Measurements from ENCODE around the gene CRIP2.

CRIP2 gene

GRCh38 chr14:105469456-105470349 lies 4.9 kb upstream of the CRIP2 start:
- TF ChIP-seq CTCF (IDR thresholded peaks at IDR 0.05; ENCODE audit: low read depth, low read length), result no peak
- no peak for DNase-seq (ENCODE audit: extremely low read depth, low read depth)

- no peak for DNase-seq (ENCODE audit: extremely low read depth, low read depth)
- no peak for TF ChIP-seq CTCF (IDR thresholded peaks at IDR 0.05; ENCODE audit: low read depth, low read length)
Measured at GRCh38 chr14:105470350-105471296, 4.0 kb upstream of the CRIP2 start.

GRCh38 chr14:105471297-105471821 lies 3.3 kb upstream of the CRIP2 start:
- DNase-seq (ENCODE audit: extremely low read depth, low read depth), result no peak

GRCh38 chr14:105471823-105472485 lies 2.7 kb upstream of the CRIP2 start:
- no peak for DNase-seq (ENCODE audit: extremely low read depth, low read depth)
- no peak for TF ChIP-seq CTCF (IDR thresholded peaks at IDR 0.05; ENCODE audit: low read depth, low read length)

More at GRCh38 chr14:105471297-105471821, 3.3 kb upstream of the CRIP2 start:
- TF ChIP-seq CTCF (IDR thresholded peaks at IDR 0.05; ENCODE audit: low read depth, low read length), result no peak

GRCh38 chr14:105472486-105472991 lies 2.1 kb upstream of the CRIP2 start:
- no peak for DNase-seq (ENCODE audit: extremely low read depth, low read depth)
- TF ChIP-seq CTCF (IDR thresholded peaks at IDR 0.05; ENCODE audit: low read depth, low read length), result no peak

- no peak for DNase-seq (ENCODE audit: extremely low read depth, low read depth)
- no peak for TF ChIP-seq CTCF (IDR thresholded peaks at IDR 0.05; ENCODE audit: low read depth, low read length)
Measured at GRCh38 chr14:105473033-105473676, 1.5 kb upstream of the CRIP2 start.
